ENCODE data around the gene SCN5A.

Gene SCN5A

GRCh38 chr3:38555149-38555840, 94.2 kb downstream of the SCN5A start:
- Histone ChIP-seq H2BK5ac (ENCODE audit: low read depth, low read length, poor library complexity, severe bottlenecking) (no peak overlapping the region), H3K18ac (ENCODE audit: low read depth in 1 of 2, low read length in 2 of 2) (no peak overlapping the region), H3K9ac (ENCODE audit: low read length) (no peak overlapping the region), H3K4me3 (ENCODE audit: insufficient read depth in 1 of 2, low read depth in 1 of 2, low read length in 2 of 2) (no peak overlapping the region), H3K4me1 (ENCODE audit: control insufficient read depth, insufficient read depth, low read depth, low read length) (peaks cover 1% of the 10 kb centered on the region), H3K79me1 (replicated peaks; ENCODE audit: low read length, poor library complexity, severe bottlenecking) (no peaks in the 10 kb centered on the region), H3K27ac (ENCODE audit: low read length, poor library complexity, severe bottlenecking) (no peak overlapping the region), H2AK5ac (ENCODE audit: low read length, severe bottlenecking) (no peak overlapping the region), H3K27me3 (ENCODE audit: control insufficient read depth in 1 of 2, insufficient read depth in 1 of 2, low read length in 2 of 2) (peaks cover 0 to 14% of the 10 kb centered on the region in 2 experiments), H2BK15ac (ENCODE audit: low read depth, poor library complexity, severe bottlenecking) (no peak overlapping the region), H2BK120ac (ENCODE audit: low read depth, low read length) (no peak overlapping the region), H2AFZ (ENCODE audit: low read depth, low read length) (no peak overlapping the region), H3K9me3 (ENCODE audit: control insufficient read depth, low read length) (no peaks in the 10 kb centered on the region), H3K23ac (ENCODE audit: low read length in 2 of 2) (no peak overlapping the region), H4K91ac (ENCODE audit: low read length) (no peak overlapping the region), H3K36me3 (ENCODE audit: control insufficient read depth in 1 of 2, insufficient read depth in 2 of 2, low read depth in 1 of 2, low read length in 2 of 2) (no peaks in the 10 kb centered on the region), H3K14ac (ENCODE audit: low read length in 2 of 2) (no peak overlapping the region), H3K4me2 (ENCODE audit: low read length, poor library complexity, severe bottlenecking) (no peak overlapping the region), H3K4ac (ENCODE audit: low read depth in 1 of 2, low read length in 2 of 2) (no peak overlapping the region), H4K8ac (ENCODE audit: low read length) (no peak overlapping the region), H2BK12ac (ENCODE audit: low read length in 2 of 2) (no peak overlapping the region)
- WGBS, result 65% methylated on average over 5 of the region's 6 CpGs
- DNase-seq, result no peak

- no peak overlapping the region for H3K4me3 ChIP-seq (ENCODE audit: insufficient read depth in 1 of 2, low read depth in 1 of 2, low read length in 2 of 2)
- H3K9me3 ChIP-seq (ENCODE audit: control insufficient read depth, low read length), result no peaks in the 10 kb centered on the region
- H3K9ac ChIP-seq (ENCODE audit: low read length), result no peak overlapping the region
- H2BK120ac ChIP-seq (ENCODE audit: low read depth, low read length), result no peak overlapping the region
- WGBS, result 89% methylated on average over 7 of the region's 8 CpGs
- no peaks in the 10 kb centered on the region for H3K79me1 ChIP-seq (replicated peaks; ENCODE audit: low read length, poor library complexity, severe bottlenecking)
- no peak for DNase-seq
- no peaks in the 10 kb centered on the region for H3K4me1 ChIP-seq (ENCODE audit: control insufficient read depth, insufficient read depth, low read depth, low read length)
- H2BK15ac ChIP-seq (ENCODE audit: low read depth, poor library complexity, severe bottlenecking), result no peak overlapping the region
- H4K8ac ChIP-seq (ENCODE audit: low read length), result no peak overlapping the region
- no peak overlapping the region for H3K14ac ChIP-seq (ENCODE audit: low read length in 2 of 2)
- no peak overlapping the region for H3K27ac ChIP-seq (ENCODE audit: low read length, poor library complexity, severe bottlenecking)
- no peak overlapping the region for H3K4me2 ChIP-seq (ENCODE audit: low read length, poor library complexity, severe bottlenecking)
- H2BK5ac ChIP-seq (ENCODE audit: low read depth, low read length, poor library complexity, severe bottlenecking), result no peak overlapping the region
- no peak overlapping the region for H2BK12ac ChIP-seq (ENCODE audit: low read length in 2 of 2)
- H3K23ac ChIP-seq (ENCODE audit: low read length in 2 of 2), result no peak overlapping the region
- H4K91ac ChIP-seq (ENCODE audit: low read length), result no peak overlapping the region
- H3K27me3 ChIP-seq (ENCODE audit: control insufficient read depth in 1 of 2, insufficient read depth in 1 of 2, low read length in 2 of 2), result peaks cover 0 to 14% of the 10 kb centered on the region in 2 experiments
- no peak overlapping the region for H3K4ac ChIP-seq (ENCODE audit: low read depth in 1 of 2, low read length in 2 of 2)
- no peak overlapping the region for H2AFZ ChIP-seq (ENCODE audit: low read depth, low read length)
- H2AK5ac ChIP-seq (ENCODE audit: low read length, severe bottlenecking), result no peak overlapping the region
- no peak overlapping the region for H3K18ac ChIP-seq (ENCODE audit: low read depth in 1 of 2, low read length in 2 of 2)
- H3K36me3 ChIP-seq (ENCODE audit: control insufficient read depth in 1 of 2, insufficient read depth in 2 of 2, low read depth in 1 of 2, low read length in 2 of 2), result no peaks in the 10 kb centered on the region
Measured at GRCh38 chr3:38554127-38554827, 95.2 kb downstream of the SCN5A start.

- Histone ChIP-seq H3K4me1 (ENCODE audit: control insufficient read depth, insufficient read depth, low read depth, low read length) (peaks cover 6% of the 10 kb centered on the region), H3K36me3 (ENCODE audit: control insufficient read depth in 1 of 2, insufficient read depth in 2 of 2, low read depth in 1 of 2, low read length in 2 of 2) (no peaks in the 10 kb centered on the region), H3K27ac (ENCODE audit: low read length, poor library complexity, severe bottlenecking) (no peak overlapping the region), H3K18ac (ENCODE audit: low read depth in 1 of 2, low read length in 2 of 2) (no peak overlapping the region), H3K4ac (ENCODE audit: low read depth in 1 of 2, low read length in 2 of 2) (no peak overlapping the region), H3K4me2 (ENCODE audit: low read length, poor library complexity, severe bottlenecking) (no peak overlapping the region), H3K14ac (ENCODE audit: low read length in 2 of 2) (no peak overlapping the region), H2AK5ac (ENCODE audit: low read length, severe bottlenecking) (no peak overlapping the region), H2BK15ac (ENCODE audit: low read depth, poor library complexity, severe bottlenecking) (no peak overlapping the region), H4K91ac (ENCODE audit: low read length) (no peak overlapping the region), H3K9me3 (ENCODE audit: control insufficient read depth, low read length) (no peaks in the 10 kb centered on the region), H3K9ac (ENCODE audit: low read length) (no peak overlapping the region), H3K27me3 (ENCODE audit: control insufficient read depth in 1 of 2, insufficient read depth in 1 of 2, low read length in 2 of 2) (peaks cover 0 to 20% of the 10 kb centered on the region in 2 experiments), H4K8ac (ENCODE audit: low read length) (no peak overlapping the region), H2BK12ac (ENCODE audit: low read length in 2 of 2) (no peak overlapping the region), H2BK120ac (ENCODE audit: low read depth, low read length) (no peak overlapping the region), H3K23ac (ENCODE audit: low read length in 2 of 2) (no peak overlapping the region), H3K79me1 (replicated peaks; ENCODE audit: low read length, poor library complexity, severe bottlenecking) (no peaks in the 10 kb centered on the region), H2AFZ (ENCODE audit: low read depth, low read length) (no peak overlapping the region), H2BK5ac (ENCODE audit: low read depth, low read length, poor library complexity, severe bottlenecking) (no peak overlapping the region), H3K4me3 (ENCODE audit: insufficient read depth in 1 of 2, low read depth in 1 of 2, low read length in 2 of 2) (no peak overlapping the region)
- no peak for DNase-seq
- WGBS, result 75% methylated on average over 2 of the region's 2 CpGs
Measured at GRCh38 chr3:38553071-38553470, 96.4 kb downstream of the SCN5A start.

- no peak overlapping the region for H2AK5ac ChIP-seq (ENCODE audit: low read length, severe bottlenecking)
- H3K27me3 ChIP-seq (ENCODE audit: control insufficient read depth in 1 of 2, insufficient read depth in 1 of 2, low read length in 2 of 2), result peaks cover 0 to 25% of the 10 kb centered on the region in 2 experiments
- no peak overlapping the region for H3K14ac ChIP-seq (ENCODE audit: low read length in 2 of 2)
- no peak overlapping the region for H3K4ac ChIP-seq (ENCODE audit: low read depth in 1 of 2, low read length in 2 of 2)
- H3K4me3 ChIP-seq (ENCODE audit: insufficient read depth in 1 of 2, low read depth in 1 of 2, low read length in 2 of 2), result no peak overlapping the region
- no peak for DNase-seq
- WGBS, result 76% methylated on average over 6 of the region's 6 CpGs
- H3K4me2 ChIP-seq (ENCODE audit: low read length, poor library complexity, severe bottlenecking), result no peak overlapping the region
- no peak overlapping the region for H2BK5ac ChIP-seq (ENCODE audit: low read depth, low read length, poor library complexity, severe bottlenecking)
- H3K18ac ChIP-seq (ENCODE audit: low read depth in 1 of 2, low read length in 2 of 2), result no peak overlapping the region
- H3K9ac ChIP-seq (ENCODE audit: low read length), result no peak overlapping the region
- no peak overlapping the region for H2BK12ac ChIP-seq (ENCODE audit: low read length in 2 of 2)
- H3K4me1 ChIP-seq (ENCODE audit: control insufficient read depth, insufficient read depth, low read depth, low read length), result peaks cover 9% of the 10 kb centered on the region
- no peak overlapping the region for H3K23ac ChIP-seq (ENCODE audit: low read length in 2 of 2)
- no peak overlapping the region for H4K8ac ChIP-seq (ENCODE audit: low read length)
- no peaks in the 10 kb centered on the region for H3K9me3 ChIP-seq (ENCODE audit: control insufficient read depth, low read length)
- no peak overlapping the region for H3K27ac ChIP-seq (ENCODE audit: low read length, poor library complexity, severe bottlenecking)
- no peak overlapping the region for H4K91ac ChIP-seq (ENCODE audit: low read length)
- H2BK120ac ChIP-seq (ENCODE audit: low read depth, low read length), result no peak overlapping the region
- H3K79me1 ChIP-seq (replicated peaks; ENCODE audit: low read length, poor library complexity, severe bottlenecking), result no peaks in the 10 kb centered on the region
- H3K36me3 ChIP-seq (ENCODE audit: control insufficient read depth in 1 of 2, insufficient read depth in 2 of 2, low read depth in 1 of 2, low read length in 2 of 2), result no peaks in the 10 kb centered on the region
- no peak overlapping the region for H2AFZ ChIP-seq (ENCODE audit: low read depth, low read length)
- H2BK15ac ChIP-seq (ENCODE audit: low read depth, poor library complexity, severe bottlenecking), result no peak overlapping the region
Measured at GRCh38 chr3:38552364-38552763, 97.1 kb downstream of the SCN5A start.
